ENCODE data around the gene STAT5A. TPM values are rescaled to one million over a fixed set of nuclear protein-coding genes. Genes with fewer than 3 reads are reported as not detected.

Gene STAT5A
- total and polyA plus RNA-seq, 2 donors from 2014 or later: 11.5 to 47.9 TPM

GRCh38 chr17:42274812-42275526, 13.3 kb upstream of the STAT5A start:
- no peak for TF ChIP-seq CTCF (IDR thresholded peaks at IDR 0.05; ENCODE audit: borderline replicate concordance, extremely low read depth, insufficient read depth)
- intact Hi-C loops (cut with DNase I): no loop called here
- Histone ChIP-seq H3K36me3 (ENCODE audit: control insufficient read depth in 2 of 3, insufficient read depth in 3 of 3, low read length in 3 of 3) (no peaks in the 10 kb centered on the region), H3K4me1 (ENCODE audit: control insufficient read depth in 2 of 3, insufficient read depth in 2 of 3, low read depth in 1 of 3, low read length in 3 of 3) (peaks cover 0 to 6% (median 3%) of the 10 kb centered on the region in 3 donors), H3K27me3 (ENCODE audit: control insufficient read depth, insufficient read depth, low read length) (no peaks in the 10 kb centered on the region), H3K9me3 (ENCODE audit: control insufficient read depth in 2 of 3, insufficient read depth in 1 of 3, low read length in 3 of 3) (no peaks in the 10 kb centered on the region), H3K4me3 (ENCODE audit: low read length in 3 of 3) (peak overlapping the region; percentile 68 to 80 (median 77)), H3K9ac (ENCODE audit: low read length in 3 of 3) (peak overlapping the region; percentile 59 to 81 (median 75)), H3K27ac (ENCODE audit: low read depth in 2 of 2, low read length in 2 of 2) (peak overlapping the region in 1 of 2 donors; percentile 57)
- DNase-seq (no peak), FAIRE-seq (no peak)

DNA sequence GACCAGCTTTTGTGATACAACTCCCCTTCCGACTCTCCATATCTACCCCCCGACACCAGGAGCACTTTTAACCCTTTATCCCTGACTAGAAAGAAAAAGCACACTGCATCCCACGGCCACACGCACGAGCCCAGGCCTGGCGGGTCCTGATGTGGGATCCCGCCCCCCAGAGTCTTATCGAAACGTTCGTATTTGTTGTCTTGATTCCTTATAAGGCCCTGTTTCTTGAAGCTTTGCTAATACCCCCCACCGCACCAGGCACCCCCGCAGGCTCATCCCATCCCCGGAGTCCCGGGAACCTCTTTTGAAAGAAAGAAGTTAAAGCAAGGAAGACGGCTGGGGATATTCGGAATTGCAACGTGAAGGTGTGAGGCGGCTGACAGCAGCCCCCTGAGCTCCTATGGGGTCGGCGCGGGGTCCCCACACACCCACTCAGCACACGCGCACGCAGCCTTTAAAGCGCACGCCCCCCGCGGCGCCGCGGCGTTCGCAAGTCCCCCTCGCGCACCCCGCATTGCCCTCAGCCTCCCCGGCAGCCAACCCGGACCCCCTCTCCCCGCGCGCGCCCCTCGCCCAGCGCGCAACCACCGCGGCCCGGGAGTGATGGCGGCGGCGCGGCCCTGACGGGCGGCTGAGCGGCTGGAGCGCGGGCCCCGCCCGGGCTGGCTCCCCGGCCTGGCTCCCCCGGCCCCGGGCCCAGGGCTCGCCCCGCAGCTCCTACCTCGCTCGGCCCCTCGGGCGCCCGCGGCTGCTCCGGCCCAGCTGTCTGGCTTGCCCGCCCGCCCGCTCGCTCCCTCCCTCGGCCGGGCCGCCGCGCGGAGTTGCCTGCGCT, 12.6 kb upstream of the STAT5A start:
- peak overlapping the region; percentile 59 to 81 (median 75) for H3K9ac ChIP-seq (ENCODE audit: low read length in 3 of 3)
- H3K27me3 ChIP-seq (ENCODE audit: control insufficient read depth, insufficient read depth, low read length): no peaks in the 10 kb centered on the region
- peaks cover 0 to 6% (median 3%) of the 10 kb centered on the region in 3 donors for H3K4me1 ChIP-seq (ENCODE audit: control insufficient read depth in 2 of 3, insufficient read depth in 2 of 3, low read depth in 1 of 3, low read length in 3 of 3)
- no peak for FAIRE-seq
- H3K4me3 ChIP-seq (ENCODE audit: low read length in 3 of 3): peak overlapping the region; percentile 68 to 80 (median 77)
- H3K36me3 ChIP-seq (ENCODE audit: control insufficient read depth in 2 of 3, insufficient read depth in 3 of 3, low read length in 3 of 3): no peaks in the 10 kb centered on the region
- H3K27ac ChIP-seq (ENCODE audit: low read depth in 2 of 2, low read length in 2 of 2): peak overlapping the region; percentile 57 to 61
- TF ChIP-seq CTCF (IDR thresholded peaks at IDR 0.05; ENCODE audit: borderline replicate concordance, extremely low read depth, insufficient read depth): no peak
- no peaks in the 10 kb centered on the region for H3K9me3 ChIP-seq (ENCODE audit: control insufficient read depth in 2 of 3, insufficient read depth in 1 of 3, low read length in 3 of 3)
- peak in 4 of 5 donors; percentile 60 to 81 (median 66) for DNase-seq
- intact Hi-C loops (cut with DNase I): no loop called here

GRCh38 chr17:42276359-42276608, 12.0 kb upstream of the STAT5A start, which contains the start of gene STAT5B:
TSS of gene STAT5B (minus strand) at chr17:42276391. CDS start at chr17:42232127, 44,264 bp downstream.
- FAIRE-seq: no peak

More at GRCh38 chr17:42276359-42276608, 12.0 kb upstream of the STAT5A start, which contains the start of gene STAT5B:
- H3K27me3 ChIP-seq (ENCODE audit: control insufficient read depth, insufficient read depth, low read length): no peaks in the 10 kb centered on the region
- no peaks in the 10 kb centered on the region for H3K9me3 ChIP-seq (ENCODE audit: control insufficient read depth in 2 of 3, insufficient read depth in 1 of 3, low read length in 3 of 3)
- H3K9ac ChIP-seq (ENCODE audit: low read length in 3 of 3): peak within 1 kb of the TSS; percentile 59 to 90 (median 75)
- no peak for TF ChIP-seq CTCF (IDR thresholded peaks at IDR 0.05; ENCODE audit: borderline replicate concordance, extremely low read depth, insufficient read depth)
- intact Hi-C loops (cut with DNase I): no loop called here
- peak within 1 kb of the TSS; percentile 91 for H3K27ac ChIP-seq (ENCODE audit: low read depth in 2 of 2, low read length in 2 of 2)
- no peaks in the 10 kb centered on the region for H3K36me3 ChIP-seq (ENCODE audit: control insufficient read depth in 2 of 3, insufficient read depth in 3 of 3, low read length in 3 of 3)
- H3K4me1 ChIP-seq (ENCODE audit: control insufficient read depth in 2 of 3, insufficient read depth in 2 of 3, low read depth in 1 of 3, low read length in 3 of 3): peaks cover 0 to 6% (median 3%) of the 10 kb centered on the region in 3 donors
- H3K4me3 ChIP-seq (ENCODE audit: low read length in 3 of 3): peak within 1 kb of the TSS; percentile 68 to 80 (median 77)
- DNase-seq: peak in 3 of 5 donors; percentile 71 to 88 (median 87)
